Stimulated activated effector memory CD8-positive, alpha-beta T cell treated with anti-CD3 and anti-CD28 coated beads, Interleukin-12 subunit alpha, Interleukin-12 subunit beta, amount 100 ng/mL, for 72 hours (primary cell): ENCODE measurements around the gene RYR1.
"Not testable (repeated sequence)": the region's sequence is repeated elsewhere in the genome, so short reads cannot be mapped to it uniquely, and the experiment has no call there.

Experiments used
- ATAC-seq: fragments of 150-1000 bp; cut with Tn5 transposase; 2 replicates; pipeline ENCODE4 v1.10.0; 2021
- DNase-seq, 2 donors: peaks; one replicate each; pipeline ENCODE4 v3.0.0; 2021 to 2022; ENCODE audit warnings: low spot score in 2 of 2
- H3K27ac Mint-ChIP-seq: one replicate; pipeline ENCODE4 v1.8.0; 2022; ENCODE audit warnings: mild to moderate bottlenecking, mixed read lengths
- H3K36me3 Mint-ChIP-seq: one replicate; pipeline ENCODE4 v1.8.0; 2022; ENCODE audit warnings: mild to moderate bottlenecking, mixed read lengths
- H3K4me1 Mint-ChIP-seq: one replicate; pipeline ENCODE4 v1.8.0; 2022; ENCODE audit warnings: mixed read lengths
- H3K4me3 Mint-ChIP-seq: one replicate; pipeline ENCODE4 v1.8.0; 2022; ENCODE audit warnings: mild to moderate bottlenecking, mixed read lengths
- H3K9me3 Mint-ChIP-seq: one replicate; pipeline ENCODE4 v1.8.0; 2022; ENCODE audit warnings: mixed read lengths

RYR1 gene

DNA sequence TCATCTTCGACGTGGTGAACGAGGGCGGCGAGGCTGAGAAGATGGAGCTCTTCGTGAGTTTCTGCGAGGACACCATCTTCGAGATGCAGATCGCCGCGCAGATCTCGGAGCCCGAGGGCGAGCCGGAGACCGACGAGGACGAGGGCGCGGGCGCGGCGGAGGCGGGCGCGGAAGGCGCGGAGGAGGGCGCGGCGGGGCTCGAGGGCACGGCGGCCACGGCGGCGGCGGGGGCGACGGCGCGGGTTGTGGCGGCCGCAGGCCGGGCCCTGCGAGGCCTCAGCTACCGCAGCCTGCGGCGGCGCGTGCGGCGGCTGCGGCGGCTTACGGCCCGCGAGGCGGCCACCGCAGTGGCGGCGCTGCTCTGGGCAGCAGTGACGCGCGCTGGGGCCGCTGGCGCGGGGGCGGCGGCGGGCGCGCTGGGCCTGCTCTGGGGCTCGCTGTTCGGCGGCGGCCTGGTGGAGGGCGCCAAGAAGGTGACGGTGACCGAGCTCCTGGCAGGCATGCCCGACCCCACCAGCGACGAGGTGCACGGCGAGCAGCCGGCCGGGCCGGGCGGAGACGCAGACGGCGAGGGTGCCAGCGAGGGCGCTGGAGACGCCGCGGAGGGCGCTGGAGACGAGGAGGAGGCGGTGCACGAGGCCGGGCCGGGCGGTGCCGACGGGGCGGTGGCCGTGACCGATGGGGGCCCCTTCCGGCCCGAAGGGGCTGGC lies 131.6 kb downstream of the RYR1 start:
- DNase-seq: peak in 1 of 2 donors; percentile 62
- ATAC-seq: peak; percentile 64
- H3K27ac Mint-ChIP-seq: peak overlapping the region; percentile 77
- H3K4me1 Mint-ChIP-seq: peaks cover 33% of the 10 kb centered on the region
- H3K4me3 Mint-ChIP-seq: peak overlapping the region; percentile 64
- H3K9me3 Mint-ChIP-seq: no peaks in the 10 kb centered on the region
- peaks cover 54% of the 10 kb centered on the region for H3K36me3 Mint-ChIP-seq

GRCh38 chr19:38565691-38566105 lies 132.2 kb downstream of the RYR1 start:
- DNase-seq (no peak), ATAC-seq (no peak)
- H3K4me1 Mint-ChIP-seq: peaks cover 29% of the 10 kb centered on the region
- peak overlapping the region; percentile 77 for H3K27ac Mint-ChIP-seq
- H3K36me3 Mint-ChIP-seq: peaks cover 56% of the 10 kb centered on the region
- H3K9me3 Mint-ChIP-seq: no peaks in the 10 kb centered on the region
- H3K4me3 Mint-ChIP-seq: peak overlapping the region; percentile 64

DNA sequence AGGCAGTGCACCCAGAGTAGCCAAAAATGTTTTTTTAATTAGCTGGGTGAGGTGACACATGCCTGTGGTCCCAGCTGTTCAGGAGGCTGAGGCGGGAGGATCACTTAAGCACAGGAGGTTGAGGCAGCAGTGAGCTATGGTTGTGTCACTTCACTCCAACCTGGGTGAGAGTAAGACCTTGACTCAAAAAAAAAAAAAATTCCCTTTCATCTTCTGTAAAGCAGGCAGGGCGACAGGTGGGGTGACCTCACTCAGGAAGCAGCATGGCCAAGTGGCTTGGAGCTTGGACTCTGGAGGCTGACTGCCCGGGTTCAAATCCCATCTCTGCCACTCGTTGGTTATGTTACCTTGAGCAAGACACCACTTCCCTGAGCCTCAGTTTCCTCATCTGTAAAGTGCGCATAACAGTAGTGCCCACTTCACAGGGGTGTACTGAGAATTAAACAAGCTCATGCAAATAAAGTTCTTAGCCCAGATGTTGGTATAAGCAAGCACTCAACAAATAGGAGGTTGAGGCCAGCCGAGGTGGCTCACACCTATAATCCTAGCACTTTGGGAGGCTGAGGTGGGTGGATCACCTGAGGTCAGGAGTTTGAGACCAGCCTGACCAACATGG lies 136.0 kb downstream of the RYR1 start:
- Mint-ChIP-seq H3K36me3 (peaks cover 48% of the 10 kb centered on the region), H3K4me3 (no peak overlapping the region), H3K27ac (no peak overlapping the region), H3K4me1 (peaks cover 6% of the 10 kb centered on the region), H3K9me3 (no peaks in the 10 kb centered on the region)
- DNase-seq (no peak), ATAC-seq (peak; percentile 17)

- DNase-seq: no peak
- Mint-ChIP-seq H3K27ac (no peak overlapping the region), H3K4me1 (no peaks in the 10 kb centered on the region), H3K4me3 (no peak overlapping the region), H3K9me3 (no peaks in the 10 kb centered on the region), H3K36me3 (peaks cover 44% of the 10 kb centered on the region)
- ATAC-seq: no peak
Measured at GRCh38 chr19:38571682-38572081, 138.2 kb downstream of the RYR1 start.

DNA sequence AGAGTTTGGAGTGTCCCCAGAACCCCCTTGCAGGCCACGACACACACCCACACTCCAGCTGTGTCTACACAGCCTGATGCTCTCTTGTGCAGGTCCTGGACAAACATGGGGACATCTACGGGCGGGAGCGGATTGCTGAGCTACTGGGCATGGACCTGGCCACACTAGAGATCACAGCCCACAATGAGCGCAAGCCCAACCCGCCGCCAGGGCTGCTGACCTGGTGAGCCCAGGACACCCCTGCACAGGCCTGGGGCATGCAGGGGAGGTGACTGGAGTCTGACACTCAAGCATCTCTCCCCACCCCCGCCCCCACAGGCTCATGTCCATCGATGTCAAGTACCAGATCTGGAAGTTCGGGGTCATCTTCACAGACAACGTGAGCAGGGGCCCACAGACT lies 144.3 kb downstream of the RYR1 start:
- Mint-ChIP-seq H3K36me3 (peaks cover 17% of the 10 kb centered on the region), H3K4me3 (no peak overlapping the region), H3K4me1 (peaks cover 9% of the 10 kb centered on the region), H3K9me3 (no peaks in the 10 kb centered on the region), H3K27ac (no peak overlapping the region)
- ATAC-seq: no peak
- DNase-seq: no peak

DNA sequence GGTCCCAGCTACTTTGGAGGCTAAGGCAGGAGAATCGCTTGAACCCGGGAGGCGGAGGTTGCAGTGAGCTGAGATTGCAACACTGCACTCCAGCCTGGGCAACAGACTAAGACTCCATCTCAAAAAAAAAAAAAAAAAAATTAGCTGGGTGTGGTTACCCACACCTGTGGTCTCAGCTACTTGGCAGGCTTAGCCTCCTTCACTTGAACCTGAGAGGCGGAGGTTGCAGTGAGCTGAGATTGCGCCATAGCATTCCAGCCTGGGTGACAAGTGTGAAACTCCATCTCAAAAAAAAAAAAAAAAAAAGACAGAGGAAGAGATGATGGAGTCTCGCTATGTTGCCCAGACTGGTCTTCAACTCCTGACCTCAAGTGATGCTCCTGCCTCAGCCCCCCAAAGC lies 145.8 kb downstream of the RYR1 start:
- peak; percentile 67 for ATAC-seq
- not testable (repeated sequence) for DNase-seq, H3K9me3 Mint-ChIP-seq, H3K4me3 Mint-ChIP-seq, H3K36me3 Mint-ChIP-seq
- H3K4me1 Mint-ChIP-seq: peaks cover 16% of the 10 kb centered on the region
- peak overlapping the region; percentile 52 for H3K27ac Mint-ChIP-seq

GRCh38 chr19:38580080-38580479 lies 146.6 kb downstream of the RYR1 start:
- Mint-ChIP-seq H3K36me3 (peaks cover 4% of the 10 kb centered on the region), H3K4me3 (no peak overlapping the region)

DNA sequence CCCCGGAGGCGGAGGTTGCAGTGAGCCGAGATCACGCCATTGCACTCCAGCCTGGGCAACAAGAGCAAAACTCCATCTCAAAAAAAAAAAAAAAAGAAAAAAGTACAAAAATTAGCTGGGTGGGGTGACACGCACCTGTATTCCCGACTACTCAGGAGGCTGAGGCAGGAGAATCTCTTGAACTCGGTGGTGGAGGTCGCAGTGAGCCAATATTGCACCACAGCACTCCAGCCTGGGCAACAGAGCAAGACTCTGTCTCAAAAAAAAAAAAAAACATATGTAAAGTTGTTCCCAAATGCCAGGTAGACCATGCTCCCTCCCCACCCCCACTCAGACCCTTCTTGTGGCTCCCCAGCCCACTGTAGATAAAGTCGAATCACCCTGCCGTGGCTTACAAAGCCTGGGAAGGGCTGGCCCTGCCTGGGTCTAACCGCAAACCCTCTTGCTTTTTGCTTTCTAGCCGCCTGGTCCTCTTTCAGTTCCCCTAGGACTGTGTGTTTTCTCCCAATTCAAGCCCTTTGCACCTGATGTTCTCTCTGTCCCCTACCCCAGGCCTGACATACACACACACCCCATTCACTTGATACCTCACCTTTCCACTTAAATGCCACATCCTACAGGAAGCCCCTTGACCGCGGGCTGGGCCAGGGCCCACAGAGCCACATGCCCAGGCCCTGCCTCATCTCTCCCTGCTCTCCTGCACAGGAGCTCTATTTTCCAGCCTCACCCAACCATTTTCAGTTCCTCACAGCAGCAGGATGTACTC lies 149.9 kb downstream of the RYR1 start:
- H3K4me3 Mint-ChIP-seq: no peak overlapping the region
- H3K9me3 Mint-ChIP-seq: no peaks in the 10 kb centered on the region
- H3K27ac Mint-ChIP-seq: peak overlapping the region; percentile 54

More at GRCh38 chr19:38580080-38580479, 146.6 kb downstream of the RYR1 start:
- peak overlapping the region; percentile 52 for H3K27ac Mint-ChIP-seq
- peaks cover 16% of the 10 kb centered on the region for H3K4me1 Mint-ChIP-seq
- DNase-seq (no peak), ATAC-seq (no peak)
- no peaks in the 10 kb centered on the region for H3K9me3 Mint-ChIP-seq

DNA sequence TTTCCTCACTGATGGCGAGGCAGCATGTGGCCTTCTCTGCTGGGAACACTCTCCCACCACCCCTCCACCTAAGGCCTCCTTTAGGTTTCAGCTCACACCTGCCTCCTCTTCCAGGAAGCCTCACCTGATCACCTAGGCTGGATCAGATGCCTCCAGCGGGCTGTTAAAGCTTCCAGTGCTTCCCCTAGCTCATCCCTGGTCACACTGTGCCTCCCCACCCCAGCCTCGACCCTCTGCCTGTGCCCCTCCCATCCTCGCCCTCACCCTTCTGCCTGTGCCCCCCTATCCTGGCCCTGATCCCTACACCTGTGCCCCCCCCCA lies 150.5 kb downstream of the RYR1 start:
- ATAC-seq (no peak), DNase-seq (no peak)
- Mint-ChIP-seq H3K27ac (peak overlapping the region; percentile 54), H3K36me3 (peaks cover 38% of the 10 kb centered on the region), H3K9me3 (no peaks in the 10 kb centered on the region), H3K4me1 (peaks cover 22% of the 10 kb centered on the region), H3K4me3 (no peak overlapping the region)

More for the DNA sequence above, 149.9 kb downstream of the RYR1 start:
- peaks cover 22% of the 10 kb centered on the region for H3K4me1 Mint-ChIP-seq
- peaks cover 32% of the 10 kb centered on the region for H3K36me3 Mint-ChIP-seq
- ATAC-seq (peak; percentile 33), DNase-seq (no peak)

DNA sequence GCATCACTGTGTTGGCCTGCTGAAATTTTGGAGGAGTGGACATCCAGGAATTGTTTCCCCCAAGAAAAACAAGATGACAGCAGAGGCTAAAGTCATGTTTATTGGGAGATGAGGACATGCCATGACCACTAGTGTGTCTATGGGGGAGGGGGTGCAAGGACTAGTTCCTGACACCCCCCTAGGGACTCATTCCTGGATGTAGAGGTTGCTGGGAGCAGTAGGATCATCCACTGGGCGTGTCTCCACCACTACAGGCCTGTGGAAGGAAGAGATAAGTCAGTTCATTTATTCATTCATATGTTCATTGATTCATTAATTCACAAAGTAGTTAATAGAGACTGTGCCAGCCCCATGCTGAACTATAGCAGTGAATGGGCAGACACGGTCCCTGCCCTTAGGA lies 154.1 kb downstream of the RYR1 start:
- H3K27ac Mint-ChIP-seq: peak overlapping the region; percentile 24
- no peaks in the 10 kb centered on the region for H3K9me3 Mint-ChIP-seq
- H3K4me3 Mint-ChIP-seq: no peak overlapping the region
- no peak for ATAC-seq
- H3K36me3 Mint-ChIP-seq: peaks cover 69% of the 10 kb centered on the region
- DNase-seq: no peak
- peaks cover 13% of the 10 kb centered on the region for H3K4me1 Mint-ChIP-seq

DNA sequence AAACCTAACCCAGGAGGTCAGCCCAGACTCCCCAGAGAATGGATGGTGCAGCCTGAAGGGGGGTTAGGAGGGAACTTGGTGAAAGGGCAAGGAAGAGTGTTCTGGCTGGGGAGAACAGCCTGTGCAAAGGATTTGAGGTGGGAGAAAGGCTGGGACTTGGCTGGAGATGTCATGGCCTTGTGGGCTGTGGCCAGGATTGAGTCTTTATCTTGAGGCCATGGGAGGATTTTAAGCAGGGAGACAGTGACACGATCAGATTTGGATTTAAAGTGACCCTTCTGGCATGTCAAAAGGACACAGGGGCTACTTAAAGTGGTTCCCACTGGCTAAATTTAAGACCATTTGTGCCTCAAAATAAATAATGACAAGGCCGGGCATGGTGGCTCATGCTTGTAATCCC lies 154.6 kb downstream of the RYR1 start:
- ATAC-seq: no peak
- H3K4me3 Mint-ChIP-seq: no peak overlapping the region
- no peak for DNase-seq
- H3K9me3 Mint-ChIP-seq: no peaks in the 10 kb centered on the region
- H3K27ac Mint-ChIP-seq: peak overlapping the region; percentile 24
- H3K4me1 Mint-ChIP-seq: peaks cover 13% of the 10 kb centered on the region
- H3K36me3 Mint-ChIP-seq: peaks cover 74% of the 10 kb centered on the region

DNA sequence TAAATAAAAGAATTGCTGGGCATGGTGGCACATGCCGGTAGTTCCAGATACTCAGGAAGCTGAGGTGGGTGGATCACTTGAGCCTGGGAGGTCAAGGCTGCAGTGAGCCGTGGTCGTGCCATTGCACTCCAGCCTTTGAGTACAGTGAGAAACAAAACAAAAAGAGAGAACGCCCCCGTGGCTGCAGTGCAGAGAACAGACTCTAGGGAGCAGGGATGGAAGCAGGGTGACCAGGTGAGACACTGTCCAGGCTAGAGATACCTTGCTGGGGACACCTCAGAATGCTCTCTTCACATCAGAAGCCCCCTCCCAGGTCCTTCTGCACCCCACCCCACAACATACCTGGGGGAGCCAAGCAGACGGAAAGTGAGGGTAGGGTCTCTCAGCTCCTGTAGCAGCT lies 159.4 kb downstream of the RYR1 start:
- Mint-ChIP-seq H3K36me3 (peaks cover 94% of the 10 kb centered on the region), H3K9me3 (no peaks in the 10 kb centered on the region), H3K4me1 (peaks cover 10% of the 10 kb centered on the region), H3K27ac (no peak overlapping the region), H3K4me3 (no peak overlapping the region)
- DNase-seq: no peak
- ATAC-seq: no peak

- DNase-seq (no peak), ATAC-seq (peak; percentile 51)
- Mint-ChIP-seq H3K9me3 (no peaks in the 10 kb centered on the region), H3K27ac (no peak overlapping the region), H3K4me1 (peaks cover 16% of the 10 kb centered on the region), H3K4me3 (no peak overlapping the region), H3K36me3 (peaks cover 93% of the 10 kb centered on the region)
Measured at GRCh38 chr19:38596057-38596981, 162.8 kb downstream of the RYR1 start.

GRCh38 chr19:38597075-38597474 lies 163.6 kb downstream of the RYR1 start:
- Mint-ChIP-seq H3K27ac (peak overlapping the region; percentile 73), H3K9me3 (no peaks in the 10 kb centered on the region), H3K4me3 (no peak overlapping the region), H3K36me3 (peaks cover 91% of the 10 kb centered on the region), H3K4me1 (peaks cover 17% of the 10 kb centered on the region)
- no peak for DNase-seq
- peak; percentile 13 for ATAC-seq

DNA sequence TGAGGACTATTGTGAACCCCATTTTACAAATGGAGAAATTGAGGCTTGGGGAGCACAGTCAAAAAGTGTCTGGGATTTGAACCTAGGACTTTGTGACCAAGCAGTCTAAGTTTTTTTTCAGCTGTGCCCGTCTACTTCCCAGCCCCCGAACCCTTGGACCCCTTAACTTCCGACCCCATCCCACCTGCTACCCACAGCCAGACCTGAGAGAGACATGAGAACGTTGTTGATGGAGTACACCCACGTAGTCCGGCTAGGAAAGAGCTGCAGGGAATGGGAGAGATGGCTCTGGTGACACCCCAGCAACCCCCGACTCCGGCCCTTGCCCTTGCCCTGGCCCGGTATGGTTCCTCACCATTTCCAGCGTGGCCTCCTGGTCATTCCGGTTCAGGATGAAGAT lies 166.2 kb downstream of the RYR1 start:
- Mint-ChIP-seq H3K27ac (no peak overlapping the region), H3K9me3 (no peaks in the 10 kb centered on the region), H3K36me3 (peaks cover 78% of the 10 kb centered on the region), H3K4me3 (no peak overlapping the region), H3K4me1 (peaks cover 17% of the 10 kb centered on the region)
- ATAC-seq (no peak), DNase-seq (no peak)
